Caco-2 (cell line): Measurements from ENCODE around the gene HOXB7. TPM values are rescaled to one million over a fixed set of nuclear protein-coding genes. Genes with fewer than 3 reads are reported as not detected.

ENCODE experiments used
- BruUV-seq: library from RNA; stranded (reverse); fragments of 400-500 nt; replicated peaks from 2 replicates; lab custom pipeline; 2021; lab: Mats Ljungman, UMichigan
- CTCF ChIA-PET: fragments of 300-600 bp; sonication (Branson Sonifier 250); formaldehyde crosslinking; loops from one replicate; lab custom pipeline; 2022; ENCODE audit warnings: antibody characterized with exemption; lab: Charles Lee
- POLR2A ChIA-PET: fragments of 300-600 bp; sonication (Branson Sonifier 250); formaldehyde crosslinking; loops from one replicate; lab custom pipeline; 2022; ENCODE audit warnings: antibody characterized with exemption; lab: Charles Lee
- DNase-seq, 2 experiments: peaks; one replicate each; pipeline versions ENCODE4 v3.0.0 to v3.0.0-alpha.2; 2020 to 2022
- H3K27me3 ChIP-seq: replicated peaks from 2 replicates; pipeline ENCODE4 v1.6.0; 2011; ENCODE audit warnings: low read length; ENCODE audit not compliant: control insufficient read depth, insufficient read depth
- H3K36me3 ChIP-seq: 2 replicates; pipeline ENCODE4 v1.5.1; 2011; ENCODE audit warnings: low read length; ENCODE audit not compliant: control insufficient read depth, insufficient read depth
- H3K4me1 ChIP-seq: fragments of 250-450 bp; sonication (Bioruptor Pico); 2 replicates; pipeline ENCODE4 v1.5.1; 2020; ENCODE audit warnings: mild to moderate bottlenecking
- H3K4me3 ChIP-seq: 2 replicates; pipeline ENCODE4 v1.5.1; 2011; ENCODE audit warnings: low read depth, mild to moderate bottlenecking, control low read depth, low read length
- H3K9me3 ChIP-seq: fragments of 250-450 bp; sonication (Bioruptor Pico); 2 replicates; pipeline ENCODE4 v1.5.1; 2020; ENCODE audit warnings: mild to moderate bottlenecking, moderate library complexity
- H3K27ac Mint-ChIP-seq: one replicate; pipeline ENCODE4 v1.8.0; 2022; ENCODE audit warnings: mixed read lengths; ENCODE audit not compliant: unreplicated experiment
- H3K27me3 Mint-ChIP-seq: one replicate; pipeline ENCODE4 v1.8.0; 2022; ENCODE audit warnings: mixed read lengths; ENCODE audit not compliant: insufficient read depth, unreplicated experiment
- H3K36me3 Mint-ChIP-seq: one replicate; pipeline ENCODE4 v1.8.0; 2022; ENCODE audit warnings: mild to moderate bottlenecking, mixed read lengths; ENCODE audit not compliant: insufficient read depth, unreplicated experiment
- H3K4me1 Mint-ChIP-seq: one replicate; pipeline ENCODE4 v1.8.0; 2022; ENCODE audit warnings: low read depth, mixed read lengths; ENCODE audit not compliant: unreplicated experiment
- H3K4me3 Mint-ChIP-seq: one replicate; pipeline ENCODE4 v1.8.0; 2022; ENCODE audit warnings: mild to moderate bottlenecking, moderate library complexity, mixed read lengths; ENCODE audit not compliant: unreplicated experiment
- H3K9me3 Mint-ChIP-seq: one replicate; pipeline ENCODE4 v1.8.0; 2022; ENCODE audit warnings: mixed read lengths; ENCODE audit not compliant: unreplicated experiment
- intact Hi-C: fragments of 100-400 bp; cut with micrococcal nuclease; formaldehyde crosslinking; loops from one replicate; pipeline ENCODE4 v1.10.0; 2022; ENCODE audit not compliant: unreplicated experiment
- total RNA-seq: library from RNA; stranded (reverse); gene quantifications from 2 replicates; pipeline ENCODE4 v1.2.3, GENCODE V29; 2022
- TF ChIP-seq, protein P1 (sequence below), 2 experiments: fragments of 200-600 bp in 1 of 2; IDR thresholded peaks; 1 replicate in 1 of 2; 2 replicates in 1 of 2; pipeline versions ENCODE4 v1.5.1 to v1.8.0; 2011 to 2022; ENCODE audit warnings: antibody characterized with exemption in 1 of 2, control low read depth in 1 of 2, inconsistent platforms in 1 of 2, low read depth in 1 of 2, low read length in 1 of 2, mild to moderate bottlenecking in 1 of 2, moderate library complexity in 1 of 2; ENCODE audit not compliant: insufficient read depth in 1 of 2, severe bottlenecking in 1 of 2, unreplicated experiment in 1 of 2

The HOXB7 gene
- total RNA-seq, 1 experiment from 2014 or later, result 28.2 TPM

DNA sequence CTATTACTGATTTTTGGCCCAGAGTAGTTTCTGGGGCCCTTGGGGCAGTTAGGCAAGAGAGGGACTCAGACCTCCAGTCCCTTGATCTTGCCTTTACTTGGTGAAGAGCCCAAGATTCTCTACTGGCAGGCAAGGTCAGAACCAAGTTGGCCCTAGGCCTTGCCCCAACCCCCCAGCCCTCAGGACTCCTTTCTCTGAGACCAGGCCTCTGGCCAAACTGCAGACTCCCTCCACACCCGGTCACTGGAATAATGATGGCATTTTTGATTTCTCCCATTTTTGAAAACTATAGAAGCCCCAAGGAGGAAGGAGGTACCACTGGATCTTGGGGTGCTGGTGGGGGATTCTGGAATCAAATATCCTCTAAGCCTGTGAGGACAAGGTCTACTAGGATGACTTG, 33.3 kb upstream of the HOXB7 start:
- no peaks in the 10 kb centered on the region for H3K36me3 ChIP-seq
- H3K4me1 ChIP-seq, result peaks cover 9% of the 10 kb centered on the region; the same call in 1 of the 2 replicates
- DNase-seq, result peak in 1 of 2 experiments; percentile 28
- ChIA-PET POLR2A (no interaction called here), CTCF (no interaction called here)
- BruUV-seq, result no TSS peak
- H3K36me3 Mint-ChIP-seq, result no peaks in the 10 kb centered on the region
- H3K9me3 ChIP-seq, result no peaks in the 10 kb centered on the region
- H3K9me3 Mint-ChIP-seq, result no peaks in the 10 kb centered on the region
- H3K4me3 Mint-ChIP-seq, result no peak overlapping the region
- TF ChIP-seq, protein P1, sequence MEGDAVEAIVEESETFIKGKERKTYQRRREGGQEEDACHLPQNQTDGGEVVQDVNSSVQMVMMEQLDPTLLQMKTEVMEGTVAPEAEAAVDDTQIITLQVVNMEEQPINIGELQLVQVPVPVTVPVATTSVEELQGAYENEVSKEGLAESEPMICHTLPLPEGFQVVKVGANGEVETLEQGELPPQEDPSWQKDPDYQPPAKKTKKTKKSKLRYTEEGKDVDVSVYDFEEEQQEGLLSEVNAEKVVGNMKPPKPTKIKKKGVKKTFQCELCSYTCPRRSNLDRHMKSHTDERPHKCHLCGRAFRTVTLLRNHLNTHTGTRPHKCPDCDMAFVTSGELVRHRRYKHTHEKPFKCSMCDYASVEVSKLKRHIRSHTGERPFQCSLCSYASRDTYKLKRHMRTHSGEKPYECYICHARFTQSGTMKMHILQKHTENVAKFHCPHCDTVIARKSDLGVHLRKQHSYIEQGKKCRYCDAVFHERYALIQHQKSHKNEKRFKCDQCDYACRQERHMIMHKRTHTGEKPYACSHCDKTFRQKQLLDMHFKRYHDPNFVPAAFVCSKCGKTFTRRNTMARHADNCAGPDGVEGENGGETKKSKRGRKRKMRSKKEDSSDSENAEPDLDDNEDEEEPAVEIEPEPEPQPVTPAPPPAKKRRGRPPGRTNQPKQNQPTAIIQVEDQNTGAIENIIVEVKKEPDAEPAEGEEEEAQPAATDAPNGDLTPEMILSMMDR (IDR thresholded peaks at IDR 0.05; ENCODE audit: insufficient read depth in 1 of 2, low read depth in 1 of 2, low read length in 1 of 2, severe bottlenecking in 1 of 2, unreplicated experiment in 1 of 2), result no peak
- H3K4me3 ChIP-seq, result no peak overlapping the region
- peaks cover 15% of the 10 kb centered on the region for H3K27me3 Mint-ChIP-seq
- peaks cover 7% of the 10 kb centered on the region for H3K4me1 Mint-ChIP-seq
- H3K27ac Mint-ChIP-seq, result no peak overlapping the region
- intact Hi-C loops, result no loop called here
- H3K27me3 ChIP-seq, result no peaks in the 10 kb centered on the region

DNA sequence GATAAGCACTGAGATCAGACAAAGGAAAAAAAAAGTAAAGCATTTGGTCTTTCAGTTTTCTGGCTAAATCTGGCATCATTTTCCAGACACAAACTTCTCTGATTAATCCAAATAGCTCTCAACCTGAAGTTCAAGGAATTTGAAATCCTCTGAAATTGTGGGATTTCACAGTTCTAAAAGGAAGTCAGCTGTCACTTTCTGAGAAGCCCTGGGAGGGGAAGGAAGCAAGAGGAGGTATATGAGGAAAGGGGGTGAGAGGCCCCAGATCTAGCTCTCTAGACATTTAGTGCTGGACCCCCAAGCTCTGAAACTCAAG, 32.8 kb upstream of the HOXB7 start:
- H3K9me3 ChIP-seq, result no peaks in the 10 kb centered on the region
- no peak overlapping the region for H3K4me3 ChIP-seq
- Mint-ChIP-seq H3K27ac (no peak overlapping the region), H3K27me3 (peaks cover 15% of the 10 kb centered on the region), H3K4me3 (no peak overlapping the region), H3K36me3 (no peaks in the 10 kb centered on the region), H3K9me3 (no peaks in the 10 kb centered on the region), H3K4me1 (peaks cover 7% of the 10 kb centered on the region)
- ChIA-PET POLR2A (interaction anchor here (0.5 kb wide), 1 partner anchor 994 kb away, joined by 4 read pairs; no protein-coding TSS in a partner anchor), CTCF (no interaction called here)
- DNase-seq, result peak in 1 of 2 experiments; percentile 19
- no peaks in the 10 kb centered on the region for H3K36me3 ChIP-seq
- intact Hi-C loops, result no loop called here
- peaks cover 9% of the 10 kb centered on the region; the same call in 1 of the 2 replicates for H3K4me1 ChIP-seq
- TF ChIP-seq, protein P1 (IDR thresholded peaks at IDR 0.05; ENCODE audit: insufficient read depth in 1 of 2, low read depth in 1 of 2, low read length in 1 of 2, severe bottlenecking in 1 of 2, unreplicated experiment in 1 of 2), result no peak
- H3K27me3 ChIP-seq, result no peaks in the 10 kb centered on the region
- no TSS peak for BruUV-seq

DNA sequence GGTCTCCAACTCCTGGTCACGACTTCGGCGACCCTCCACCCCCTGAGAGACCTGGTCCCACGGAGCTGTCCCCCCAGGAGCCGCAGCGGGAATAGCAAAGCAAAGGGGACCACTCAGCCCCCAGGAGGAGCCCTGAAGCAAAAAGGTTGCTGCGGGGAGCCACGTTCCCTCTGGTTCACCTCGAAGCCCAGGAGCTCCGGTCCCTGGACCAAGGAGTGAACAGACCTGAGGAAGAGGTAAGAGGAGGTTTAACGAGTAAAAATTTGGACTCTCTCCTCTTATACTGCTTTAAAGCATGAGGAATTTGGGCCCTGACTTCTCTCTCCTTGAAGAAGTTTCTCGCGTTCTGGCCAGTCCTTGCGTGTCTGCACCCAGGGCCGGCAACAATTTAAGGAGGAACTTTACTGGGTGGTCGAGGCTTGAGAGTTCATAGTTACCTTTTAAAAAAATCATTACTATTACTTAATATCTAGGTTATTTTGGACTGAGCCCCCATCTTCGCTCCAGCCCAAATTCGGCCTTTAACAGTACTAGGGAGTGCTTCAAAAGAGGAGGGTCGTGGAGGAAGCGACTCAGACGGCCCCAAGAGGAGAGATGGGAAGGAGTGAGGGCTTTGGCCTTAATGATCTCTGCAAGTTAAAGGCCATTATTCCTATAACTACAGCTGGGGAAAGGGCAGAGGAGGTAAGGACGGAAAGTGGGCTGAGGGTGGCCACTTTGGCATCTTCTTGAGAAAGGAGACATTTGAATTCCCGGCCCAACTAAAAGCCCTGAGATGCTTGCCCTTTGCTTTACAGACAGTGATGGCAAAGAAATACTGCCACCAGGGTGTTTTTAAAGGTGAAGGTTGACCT, 32.3 kb upstream of the HOXB7 start:
- Mint-ChIP-seq H3K27ac (no peak overlapping the region), H3K4me1 (peaks cover 7% of the 10 kb centered on the region), H3K36me3 (no peaks in the 10 kb centered on the region), H3K4me3 (no peak overlapping the region), H3K27me3 (peaks cover 18% of the 10 kb centered on the region), H3K9me3 (no peaks in the 10 kb centered on the region)
- ChIA-PET CTCF (no interaction called here), POLR2A (interaction anchor here (0.5 kb wide), 1 partner anchor 993 kb away, joined by 4 read pairs; no protein-coding TSS in a partner anchor)
- Histone ChIP-seq H3K27me3 (no peaks in the 10 kb centered on the region), H3K36me3 (no peaks in the 10 kb centered on the region), H3K4me3 (no peak overlapping the region), H3K9me3 (no peaks in the 10 kb centered on the region), H3K4me1 (peaks cover 9% of the 10 kb centered on the region; the same call in 1 of the 2 replicates)
- intact Hi-C loops, result no loop called here
- BruUV-seq, result no TSS peak
- DNase-seq, result peak in 1 of 2 experiments; percentile 19
- TF ChIP-seq, protein P1 (IDR thresholded peaks at IDR 0.05; ENCODE audit: insufficient read depth in 1 of 2, low read depth in 1 of 2, low read length in 1 of 2, severe bottlenecking in 1 of 2, unreplicated experiment in 1 of 2), result no peak
